Vagina (tissue), 2 donors: ENCODE data around the gene NOSTRIN. TPM values are rescaled to one million over a fixed set of nuclear protein-coding genes. Genes with fewer than 3 reads are reported as not detected.

Source experiments
- DNase-seq, 2 donors: peaks; one replicate each; pipeline ENCODE4 v3.0.0-alpha.2; 2017; ENCODE audit errors: extremely low spot score in 2 of 2
- H3K27ac ChIP-seq: fragments of 200-600 bp; sonication (generic); one replicate; pipeline ENCODE4 v1.5.1; 2019
- H3K27me3 ChIP-seq: fragments of 200-600 bp; sonication (generic); one replicate; pipeline ENCODE4 v1.5.1; 2019
- H3K36me3 ChIP-seq, 2 donors: fragments of 200-600 bp; sonication (generic); one replicate each; pipeline ENCODE4 v1.5.1; 2017 to 2019
- H3K4me1 ChIP-seq: fragments of 200-600 bp; sonication (generic); one replicate; pipeline ENCODE4 v1.5.1; 2019
- H3K4me3 ChIP-seq, 2 donors: fragments of 200-600 bp; sonication (generic); 1 replicate in 1 of 2; 2 replicates in 1 of 2; pipeline ENCODE4 v1.5.1; 2016 to 2019
- H3K9me3 ChIP-seq: fragments of 200-600 bp; sonication (generic); one replicate; pipeline ENCODE4 v1.5.1; 2019
- POLR2A ChIP-seq, 2 donors: fragments of 450-650 bp; IDR thresholded peaks; one replicate each; pipeline ENCODE4 v1.6.1; 2017; ENCODE audit warnings: antibody characterized with exemption in 2 of 2, mild to moderate bottlenecking in 2 of 2, moderate library complexity in 2 of 2
- POLR2AphosphoS5 ChIP-seq, 2 donors: sonication (generic); formaldehyde crosslinking; IDR thresholded peaks; one replicate each; pipeline ENCODE4 v1.9.0; 2017; ENCODE audit warnings: antibody characterized with exemption in 2 of 2, mild to moderate bottlenecking in 2 of 2, low read depth in 1 of 2; ENCODE audit not compliant: insufficient read depth in 1 of 2
- intact Hi-C: fragments of 100-400 bp; cut with DNase I; formaldehyde crosslinking; loops from one replicate; pipeline ENCODE4 v1.15.1; 2023
- total RNA-seq: library from RNA; depleted of rRNA; stranded (reverse); fragments of >200 nt; gene quantifications from one replicate; pipeline ENCODE4 v1.2.3, GENCODE V29; 2016
- TF ChIP-seq, protein P1 (sequence below), 3 experiments: fragments of 450-650 bp in 2 of 3; fragments of 200-600 bp in 1 of 3; sonication (generic) in 1 of 3; IDR thresholded peaks; one replicate each; pipeline ENCODE4 v1.5.1; 2017 to 2019; ENCODE audit warnings: antibody characterized with exemption in 3 of 3, mild to moderate bottlenecking in 2 of 3, moderate library complexity in 2 of 3

Gene NOSTRIN
- total RNA-seq, 1 donor from 2014 or later = 30.0 TPM

DNA sequence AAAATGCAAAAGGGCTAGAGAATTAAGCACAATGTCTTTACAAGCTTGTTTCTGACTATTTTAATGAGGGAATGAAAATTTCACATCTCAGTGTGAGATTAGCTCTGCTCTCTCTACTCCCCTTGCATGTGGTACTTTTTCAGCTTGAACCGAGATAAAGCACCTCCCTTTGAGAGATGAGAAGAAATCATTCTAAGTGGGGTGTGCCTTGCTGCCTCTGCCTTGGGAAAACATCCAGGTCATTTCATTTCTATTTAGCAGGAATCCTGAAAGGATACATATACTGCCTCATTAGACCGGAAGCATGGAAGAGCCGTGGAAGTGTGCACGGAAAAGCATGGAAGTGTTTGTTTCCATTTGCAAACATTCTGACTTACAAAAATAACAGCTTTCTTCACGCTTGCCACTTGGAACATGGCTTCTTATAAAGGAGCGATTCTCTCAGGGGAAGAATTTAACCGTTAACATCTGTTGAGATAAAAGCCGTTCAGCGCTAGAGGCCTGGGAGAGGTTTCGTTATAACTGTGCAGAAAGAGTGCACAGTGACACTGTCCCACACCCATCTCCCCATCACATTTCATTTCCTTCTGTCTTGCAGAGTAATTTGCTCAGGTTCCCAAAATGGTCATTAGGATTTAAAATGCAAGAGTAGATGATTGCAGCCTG, 16.7 kb downstream of the NOSTRIN start:
- Histone ChIP-seq H3K9me3 (no peaks in the 10 kb centered on the region), H3K4me3 (peak overlapping the region; percentile 1 to 15), H3K27ac (no peak overlapping the region), H3K36me3 (no peaks in the 10 kb centered on the region), H3K27me3 (no peaks in the 10 kb centered on the region), H3K4me1 (no peaks in the 10 kb centered on the region)
- no peak for DNase-seq
- intact Hi-C loops = no loop called here
- TF ChIP-seq POLR2AphosphoS5 (IDR thresholded peaks at IDR 0.05; ENCODE audit: insufficient read depth in 1 of 2, low read depth in 1 of 2) = no peak

DNA sequence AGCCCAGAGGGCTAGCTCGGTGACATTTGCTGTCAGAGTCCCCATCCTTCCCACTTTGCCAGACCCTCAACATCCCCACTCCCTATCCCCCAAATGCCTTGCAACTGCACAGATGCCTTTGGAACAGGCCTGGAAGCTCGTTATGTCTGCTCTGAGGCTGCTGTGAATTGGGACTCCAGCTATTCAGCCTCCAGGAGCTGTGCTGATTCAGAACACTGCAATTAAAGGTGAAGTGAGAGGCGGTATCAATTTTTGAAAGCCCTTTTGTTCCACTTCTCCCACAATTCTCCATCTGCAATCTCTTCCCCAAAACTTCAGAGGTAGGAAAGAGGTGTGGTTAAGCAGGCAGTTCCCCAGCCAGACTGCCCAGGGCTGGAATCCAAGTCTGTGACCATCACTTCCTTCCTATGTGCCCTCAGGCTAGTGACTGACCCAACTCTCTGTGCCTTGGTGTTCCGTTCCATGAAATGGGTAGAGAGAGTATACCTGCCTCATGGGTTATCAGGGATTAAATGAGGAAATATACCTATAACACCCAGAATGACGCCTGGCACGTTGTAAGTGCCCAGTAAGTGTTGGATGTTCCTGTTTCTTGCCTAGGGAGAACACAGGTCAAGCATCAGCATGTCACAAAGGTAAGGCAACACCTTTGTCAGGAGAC, 17.5 kb downstream of the NOSTRIN start:
- Histone ChIP-seq H3K4me3 (no peak overlapping the region), H3K36me3 (no peaks in the 10 kb centered on the region), H3K9me3 (no peaks in the 10 kb centered on the region), H3K27me3 (no peaks in the 10 kb centered on the region), H3K27ac (no peak overlapping the region), H3K4me1 (no peaks in the 10 kb centered on the region)
- DNase-seq = no peak
- intact Hi-C loops = no loop called here
- TF ChIP-seq POLR2AphosphoS5 (IDR thresholded peaks at IDR 0.05; ENCODE audit: insufficient read depth in 1 of 2, low read depth in 1 of 2) = no peak
- no peak for TF ChIP-seq POLR2A (IDR thresholded peaks at IDR 0.05)
- TF ChIP-seq, protein P1, sequence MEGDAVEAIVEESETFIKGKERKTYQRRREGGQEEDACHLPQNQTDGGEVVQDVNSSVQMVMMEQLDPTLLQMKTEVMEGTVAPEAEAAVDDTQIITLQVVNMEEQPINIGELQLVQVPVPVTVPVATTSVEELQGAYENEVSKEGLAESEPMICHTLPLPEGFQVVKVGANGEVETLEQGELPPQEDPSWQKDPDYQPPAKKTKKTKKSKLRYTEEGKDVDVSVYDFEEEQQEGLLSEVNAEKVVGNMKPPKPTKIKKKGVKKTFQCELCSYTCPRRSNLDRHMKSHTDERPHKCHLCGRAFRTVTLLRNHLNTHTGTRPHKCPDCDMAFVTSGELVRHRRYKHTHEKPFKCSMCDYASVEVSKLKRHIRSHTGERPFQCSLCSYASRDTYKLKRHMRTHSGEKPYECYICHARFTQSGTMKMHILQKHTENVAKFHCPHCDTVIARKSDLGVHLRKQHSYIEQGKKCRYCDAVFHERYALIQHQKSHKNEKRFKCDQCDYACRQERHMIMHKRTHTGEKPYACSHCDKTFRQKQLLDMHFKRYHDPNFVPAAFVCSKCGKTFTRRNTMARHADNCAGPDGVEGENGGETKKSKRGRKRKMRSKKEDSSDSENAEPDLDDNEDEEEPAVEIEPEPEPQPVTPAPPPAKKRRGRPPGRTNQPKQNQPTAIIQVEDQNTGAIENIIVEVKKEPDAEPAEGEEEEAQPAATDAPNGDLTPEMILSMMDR (IDR thresholded peaks at IDR 0.05) = no peak

DNA sequence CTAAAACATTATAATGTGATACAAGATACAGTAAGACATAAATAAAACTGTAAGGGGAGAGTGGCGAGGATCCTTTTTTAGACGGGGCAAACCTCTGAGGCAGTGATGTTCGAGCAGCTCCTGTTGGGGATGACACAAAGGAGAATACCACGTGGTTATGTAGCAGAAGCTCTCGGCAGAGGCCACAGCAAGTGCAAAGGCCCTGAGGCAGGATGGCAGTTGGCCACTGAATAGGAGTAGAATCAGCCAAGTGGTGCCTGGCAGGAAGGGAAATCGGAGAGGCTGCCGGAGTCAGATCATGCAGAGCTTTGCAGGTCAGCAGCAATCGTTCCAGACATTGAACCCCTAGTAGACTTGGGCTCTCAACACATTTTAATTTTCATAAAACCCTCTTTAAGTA, 19.1 kb downstream of the NOSTRIN start:
- intact Hi-C loops = no loop called here
- DNase-seq = no peak
- no peaks in the 10 kb centered on the region for H3K36me3 ChIP-seq
- no peaks in the 10 kb centered on the region for H3K4me1 ChIP-seq
- TF ChIP-seq POLR2AphosphoS5 (IDR thresholded peaks at IDR 0.05; ENCODE audit: insufficient read depth in 1 of 2, low read depth in 1 of 2) (no peak), POLR2A (IDR thresholded peaks at IDR 0.05) (no peak)
- no peaks in the 10 kb centered on the region for H3K9me3 ChIP-seq
- no peaks in the 10 kb centered on the region for H3K27me3 ChIP-seq
- no peak overlapping the region for H3K27ac ChIP-seq
- no peak overlapping the region for H3K4me3 ChIP-seq

DNA sequence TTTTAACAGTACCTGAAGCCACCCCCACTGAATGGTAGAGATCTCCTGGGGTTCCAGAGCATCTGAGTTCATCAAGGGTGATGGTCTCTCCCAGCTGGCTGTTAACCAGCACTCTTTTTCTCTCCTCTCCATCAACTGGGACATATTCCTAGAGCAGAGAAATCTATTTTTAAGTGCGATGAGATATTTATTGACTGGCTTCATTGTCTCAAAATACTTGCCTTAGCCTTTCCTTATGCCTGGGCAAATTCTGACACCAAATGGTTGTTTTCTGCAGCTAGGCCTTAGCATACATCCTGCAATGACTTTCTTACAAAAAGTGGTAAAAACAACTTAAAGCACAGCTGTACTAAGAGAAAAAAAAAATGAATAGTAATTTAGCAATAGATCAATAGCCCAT, 19.6 kb downstream of the NOSTRIN start:
- Histone ChIP-seq H3K9me3 (no peaks in the 10 kb centered on the region), H3K36me3 (no peaks in the 10 kb centered on the region), H3K4me3 (no peak overlapping the region), H3K27me3 (no peaks in the 10 kb centered on the region), H3K4me1 (no peaks in the 10 kb centered on the region), H3K27ac (no peak overlapping the region)
- intact Hi-C loops = no loop called here
- TF ChIP-seq POLR2A (IDR thresholded peaks at IDR 0.05) (no peak), POLR2AphosphoS5 (IDR thresholded peaks at IDR 0.05; ENCODE audit: insufficient read depth in 1 of 2, low read depth in 1 of 2) (no peak)
- TF ChIP-seq, protein P1 (IDR thresholded peaks at IDR 0.05) = no peak
- DNase-seq = no peak

DNA sequence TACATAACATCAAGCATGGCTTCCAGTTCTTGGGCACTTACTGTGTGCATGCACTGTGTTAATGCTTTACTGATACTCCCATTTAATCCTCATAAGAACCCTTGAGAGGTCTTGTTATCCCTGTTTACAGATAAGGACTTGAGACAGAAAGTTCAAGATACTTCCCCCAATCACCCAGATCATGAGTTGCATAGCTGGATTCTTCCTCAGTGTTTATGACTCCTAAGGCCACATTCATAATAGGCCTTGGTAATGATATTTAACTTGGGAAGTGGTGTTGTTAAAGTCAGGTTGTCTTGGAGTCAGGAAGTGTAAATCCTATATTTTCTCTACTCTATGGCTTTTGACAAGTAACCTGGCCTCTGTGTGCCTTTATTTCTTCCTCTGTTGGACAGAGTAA, 22.7 kb downstream of the NOSTRIN start:
- Histone ChIP-seq H3K9me3 (no peaks in the 10 kb centered on the region), H3K36me3 (no peaks in the 10 kb centered on the region), H3K4me3 (no peak overlapping the region), H3K27ac (no peak overlapping the region), H3K4me1 (no peaks in the 10 kb centered on the region), H3K27me3 (no peaks in the 10 kb centered on the region)
- intact Hi-C loops = no loop called here
- TF ChIP-seq POLR2A (IDR thresholded peaks at IDR 0.05) (no peak), POLR2AphosphoS5 (IDR thresholded peaks at IDR 0.05; ENCODE audit: insufficient read depth in 1 of 2, low read depth in 1 of 2) (no peak)
- TF ChIP-seq, protein P1 (IDR thresholded peaks at IDR 0.05) = no peak
- DNase-seq = no peak

DNA sequence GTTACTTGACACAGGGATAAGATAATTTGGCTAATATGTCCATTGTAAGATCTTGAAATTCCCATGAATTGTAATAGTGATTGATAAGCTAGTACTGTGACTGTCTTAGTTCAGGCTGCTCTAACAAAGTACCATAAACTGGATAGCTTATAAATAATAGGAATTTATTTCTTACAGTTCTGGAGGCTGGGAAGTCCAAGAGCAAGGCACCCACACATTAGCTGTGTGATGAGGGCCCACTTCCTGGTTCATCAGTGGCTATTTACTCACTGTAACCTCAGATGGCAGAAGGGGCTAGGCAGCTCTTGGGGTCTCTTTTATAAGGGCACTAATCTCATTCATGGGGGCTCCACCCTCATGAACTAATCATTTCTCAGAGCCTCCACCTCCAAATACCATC, 28.5 kb downstream of the NOSTRIN start:
- no peak for TF ChIP-seq POLR2A (IDR thresholded peaks at IDR 0.05)
- TF ChIP-seq, protein P1 (IDR thresholded peaks at IDR 0.05) = no peak
- no peak for TF ChIP-seq POLR2AphosphoS5 (IDR thresholded peaks at IDR 0.05; ENCODE audit: insufficient read depth in 1 of 2, low read depth in 1 of 2)
- peaks cover 0 to 3% of the 10 kb centered on the region in 2 donors for H3K36me3 ChIP-seq

More for the DNA sequence above, 28.5 kb downstream of the NOSTRIN start:
- Histone ChIP-seq H3K9me3 (no peaks in the 10 kb centered on the region), H3K27ac (no peak overlapping the region), H3K27me3 (no peaks in the 10 kb centered on the region), H3K4me1 (no peaks in the 10 kb centered on the region), H3K4me3 (no peak overlapping the region)
- no peak for DNase-seq
- intact Hi-C loops = no loop called here
